DMS53 treated with DMSO at 0.1 percent for 48 hours (cell line): Measurements from ENCODE around the gene TIGD6.
A peak's percentile ranks its signal among the peaks of the same experiment; 100 is the strongest.

Source experiments
- DNase-seq: peaks from one replicate; lab custom pipeline; 2025; ENCODE audit not compliant: unreplicated experiment; lab: John Stamatoyannopoulos, UW

The TIGD6 gene

GRCh38 chr5:150017226-150018005 is 17.0 kb upstream of the TIGD6 start:
- no peak for DNase-seq

GRCh38 chr5:150016537-150016936 is 16.1 kb upstream of the TIGD6 start:
- DNase-seq, result no peak

GRCh38 chr5:150015415-150015814 is 15.0 kb upstream of the TIGD6 start:
- DNase-seq, result no peak

- no peak for DNase-seq
Measured at GRCh38 chr5:150014456-150014855, 14.0 kb upstream of the TIGD6 start.

- DNase-seq, result no peak
Measured at GRCh38 chr5:150013931-150014330, 13.5 kb upstream of the TIGD6 start.

- DNase-seq, result no peak
Measured at GRCh38 chr5:150009671-150010387, 9.4 kb upstream of the TIGD6 start.

- no peak for DNase-seq
Measured at GRCh38 chr5:150007050-150007449, 6.6 kb upstream of the TIGD6 start.

- DNase-seq, result no peak
Measured at GRCh38 chr5:150006318-150006717, 5.9 kb upstream of the TIGD6 start.

- DNase-seq, result peak; percentile 65
Measured at GRCh38 chr5:150001660-150002486, 1.4 kb upstream of the TIGD6 start.

GRCh38 chr5:150000990-150001659 is 671 bp upstream of the TIGD6 start:
- DNase-seq, result no peak

- no peak for DNase-seq
Measured at GRCh38 chr5:149999866-150000255, 593 bp downstream of the TIGD6 start.

GRCh38 chr5:149999359-149999758 is 1.1 kb downstream of the TIGD6 start:
- no peak for DNase-seq

- DNase-seq, result no peak
Measured at GRCh38 chr5:149998281-149998680, 2.2 kb downstream of the TIGD6 start.

- DNase-seq, result no peak
Measured at GRCh38 chr5:149996205-149996890, 4.1 kb downstream of the TIGD6 start.

- no peak for DNase-seq
Measured at GRCh38 chr5:149995385-149996204, 4.9 kb downstream of the TIGD6 start.

GRCh38 chr5:149993471-149993870 is 7.0 kb downstream of the TIGD6 start:
- DNase-seq, result no peak

GRCh38 chr5:149990518-149991376 is 9.7 kb downstream of the TIGD6 start:
- DNase-seq, result peak; percentile 82

GRCh38 chr5:149988126-149988525 is 12.3 kb downstream of the TIGD6 start:
- DNase-seq, result no peak

GRCh38 chr5:149982505-149982904 is 17.9 kb downstream of the TIGD6 start:
- DNase-seq, result no peak
